Body of pancreas (tissue), 4 donors: ENCODE data around the gene OTOGL. TPM values are rescaled to one million over a fixed set of nuclear protein-coding genes. Genes with fewer than 3 reads are reported as not detected.

Experiments
- ATAC-seq: fragments of 150-250 bp; one replicate; pipeline ENCODE4 v1.9.1; 2016
- DNase-seq, 4 donors: peaks; one replicate each; pipeline ENCODE4 v3.0.0-alpha.2; 2019
- H3K27ac ChIP-seq, 4 donors: fragments of 200-600 bp; sonication (generic); 1 replicate in 3 of 4; 2 replicates in 1 of 4; pipeline versions ENCODE4 v1.5.1 to v1.6.1; 2016 to 2019; ENCODE audit warnings: mild to moderate bottlenecking in 1 of 4, mixed read lengths in 1 of 4, moderate library complexity in 1 of 4
- H3K27me3 ChIP-seq, 2 donors: fragments of 200-600 bp; sonication (generic); one replicate each; pipeline ENCODE4 v1.6.0; 2016; ENCODE audit warnings: mild to moderate bottlenecking in 1 of 2
- H3K36me3 ChIP-seq, 2 donors: fragments of 200-600 bp; sonication (generic); replicated peaks in 1 of 2; 2 replicates each; pipeline ENCODE4 v1.5.1; 2016; ENCODE audit warnings: low read depth in 2 of 2; ENCODE audit not compliant: insufficient read depth in 1 of 2
- H3K4me1 ChIP-seq: fragments of 200-600 bp; sonication (generic); one replicate; pipeline ENCODE4 v1.6.0; 2016
- H3K4me3 ChIP-seq, 2 donors: fragments of 200-600 bp; sonication (generic); 1 replicate in 1 of 2; 2 replicates in 1 of 2; pipeline ENCODE4 v1.5.1; 2016 to 2019
- H3K9me3 ChIP-seq, 3 donors: fragments of 200-600 bp; sonication (generic); 1 replicate in 2 of 3; 2 replicates in 1 of 3; pipeline ENCODE4 v1.5.1; 2016
- POLR2A ChIP-seq, 3 donors: fragments of 450-650 bp; IDR thresholded peaks; one replicate each; pipeline ENCODE4 v1.6.1; 2016; ENCODE audit warnings: antibody characterized with exemption in 3 of 3, mild to moderate bottlenecking in 2 of 3
- WGBS, 2 donors: methylation state at CpG; one replicate each; pipeline ENCODE4 v1.1.5; 2017; 5-methylcytosine and 5-hydroxymethylcytosine counted together
- intact Hi-C: fragments of 100-400 bp; cut with DNase I; formaldehyde crosslinking; loops from one replicate; pipeline ENCODE4 v1.15.1; 2023
- total RNA-seq, 2 donors: library from RNA; depleted of rRNA; stranded (reverse); fragments of >200 nt; gene quantifications; one replicate each; pipeline ENCODE4 v1.1.0, GENCODE V29; 2016
- TF ChIP-seq, protein P1 (sequence below), 7 experiments: fragments of 450-650 bp in 4 of 7; fragments of 200-600 bp in 3 of 7; sonication (generic) in 3 of 7; IDR thresholded peaks; one replicate each; pipeline ENCODE4 v1.5.1; 2016 to 2019; ENCODE audit warnings: antibody characterized with exemption in 7 of 7

The OTOGL gene
- total RNA-seq, 2 donors from 2014 or later, result 0.26 to 0.33 TPM

DNA sequence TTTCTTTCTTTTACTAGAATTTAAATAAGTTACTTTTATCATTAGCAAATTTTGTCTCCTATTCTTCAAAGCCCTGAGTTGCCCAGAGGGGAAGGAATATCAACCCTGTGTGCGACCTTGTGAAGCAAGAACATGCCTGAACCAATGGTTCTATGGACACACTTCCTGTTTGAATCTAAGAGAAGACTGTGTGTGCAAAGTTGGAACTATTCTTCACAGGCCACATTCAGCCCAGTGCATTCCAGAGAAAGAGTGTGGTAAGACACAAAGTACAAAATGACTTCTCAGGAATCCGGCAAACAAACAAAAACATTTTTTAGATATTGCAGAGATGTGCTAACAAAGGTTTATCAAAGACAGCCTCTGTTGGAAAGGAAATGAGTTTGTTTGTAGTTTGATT is 253.9 kb downstream of the OTOGL start:
- Histone ChIP-seq H3K27me3 (no peaks in the 10 kb centered on the region), H3K4me3 (no peak overlapping the region), H3K4me1 (no peaks in the 10 kb centered on the region), H3K9me3 (no peaks in the 10 kb centered on the region), H3K36me3 (no peaks in the 10 kb centered on the region), H3K27ac (no peak overlapping the region)
- ATAC-seq (no peak), DNase-seq (no peak)
- intact Hi-C loops, result no loop called here
- TF ChIP-seq, protein P1, sequence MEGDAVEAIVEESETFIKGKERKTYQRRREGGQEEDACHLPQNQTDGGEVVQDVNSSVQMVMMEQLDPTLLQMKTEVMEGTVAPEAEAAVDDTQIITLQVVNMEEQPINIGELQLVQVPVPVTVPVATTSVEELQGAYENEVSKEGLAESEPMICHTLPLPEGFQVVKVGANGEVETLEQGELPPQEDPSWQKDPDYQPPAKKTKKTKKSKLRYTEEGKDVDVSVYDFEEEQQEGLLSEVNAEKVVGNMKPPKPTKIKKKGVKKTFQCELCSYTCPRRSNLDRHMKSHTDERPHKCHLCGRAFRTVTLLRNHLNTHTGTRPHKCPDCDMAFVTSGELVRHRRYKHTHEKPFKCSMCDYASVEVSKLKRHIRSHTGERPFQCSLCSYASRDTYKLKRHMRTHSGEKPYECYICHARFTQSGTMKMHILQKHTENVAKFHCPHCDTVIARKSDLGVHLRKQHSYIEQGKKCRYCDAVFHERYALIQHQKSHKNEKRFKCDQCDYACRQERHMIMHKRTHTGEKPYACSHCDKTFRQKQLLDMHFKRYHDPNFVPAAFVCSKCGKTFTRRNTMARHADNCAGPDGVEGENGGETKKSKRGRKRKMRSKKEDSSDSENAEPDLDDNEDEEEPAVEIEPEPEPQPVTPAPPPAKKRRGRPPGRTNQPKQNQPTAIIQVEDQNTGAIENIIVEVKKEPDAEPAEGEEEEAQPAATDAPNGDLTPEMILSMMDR (IDR thresholded peaks at IDR 0.05), result no peak
- TF ChIP-seq POLR2A (IDR thresholded peaks at IDR 0.05), result no peak
- 75 to 81% methylated on average over 2 of the region's 2 CpGs for WGBS, 2 donors

DNA sequence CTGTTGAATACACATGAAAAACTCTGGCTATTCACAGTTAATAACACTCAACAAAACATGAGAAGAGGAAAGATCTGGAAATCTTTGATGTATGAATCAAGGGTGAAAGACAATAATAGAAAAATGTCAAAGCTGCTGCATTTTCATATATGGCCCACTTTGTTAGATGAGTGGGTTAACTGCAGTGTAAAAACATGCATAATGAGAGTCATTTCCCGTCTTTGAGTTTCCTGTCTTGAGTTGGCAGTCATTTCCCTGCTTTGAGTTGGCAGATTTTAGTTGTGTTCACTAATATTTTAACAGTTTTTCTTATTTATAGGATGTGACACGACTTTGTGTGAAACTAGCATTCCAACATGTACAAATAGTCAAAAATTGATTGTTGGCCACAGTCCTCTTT is 256.8 kb downstream of the OTOGL start:
- Histone ChIP-seq H3K9me3 (no peaks in the 10 kb centered on the region), H3K36me3 (no peaks in the 10 kb centered on the region), H3K4me1 (no peaks in the 10 kb centered on the region), H3K27me3 (no peaks in the 10 kb centered on the region), H3K27ac (no peak overlapping the region), H3K4me3 (no peak overlapping the region)
- DNase-seq (no peak), ATAC-seq (no peak)
- TF ChIP-seq POLR2A (IDR thresholded peaks at IDR 0.05), result no peak
- TF ChIP-seq, protein P1 (IDR thresholded peaks at IDR 0.05), result no peak
- 3 to 7% methylated on average over 2 of the region's 2 CpGs for WGBS, 2 donors
- intact Hi-C loops, result no loop called here

DNA sequence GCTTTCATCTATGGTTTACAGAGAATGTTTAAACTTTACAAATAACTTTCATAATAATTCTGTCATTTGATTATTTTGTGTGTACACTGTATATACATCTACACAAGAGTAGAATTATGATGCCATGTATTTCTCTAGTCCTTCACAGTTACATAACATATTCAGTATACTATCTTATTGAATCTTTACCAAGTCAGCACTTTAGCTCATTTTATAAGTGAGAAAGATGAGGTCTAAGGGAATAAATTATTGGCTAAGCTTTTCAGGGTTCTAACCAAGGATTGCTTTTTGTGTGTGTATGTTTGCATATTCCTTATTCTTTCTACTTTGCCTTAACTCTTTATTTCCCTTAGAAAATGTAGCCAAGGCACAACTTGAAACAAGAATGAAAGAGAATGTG is 260.4 kb downstream of the OTOGL start:
- no peak overlapping the region for H3K4me3 ChIP-seq
- H3K27ac ChIP-seq, result no peak overlapping the region
- no peaks in the 10 kb centered on the region for H3K36me3 ChIP-seq
- DNase-seq, result no peak
- no peaks in the 10 kb centered on the region for H3K9me3 ChIP-seq
- H3K4me1 ChIP-seq, result no peaks in the 10 kb centered on the region
- TF ChIP-seq, protein P1 (IDR thresholded peaks at IDR 0.05), result no peak
- TF ChIP-seq POLR2A (IDR thresholded peaks at IDR 0.05), result no peak
- H3K27me3 ChIP-seq, result no peaks in the 10 kb centered on the region
- no peak for ATAC-seq
- intact Hi-C loops, result no loop called here

DNA sequence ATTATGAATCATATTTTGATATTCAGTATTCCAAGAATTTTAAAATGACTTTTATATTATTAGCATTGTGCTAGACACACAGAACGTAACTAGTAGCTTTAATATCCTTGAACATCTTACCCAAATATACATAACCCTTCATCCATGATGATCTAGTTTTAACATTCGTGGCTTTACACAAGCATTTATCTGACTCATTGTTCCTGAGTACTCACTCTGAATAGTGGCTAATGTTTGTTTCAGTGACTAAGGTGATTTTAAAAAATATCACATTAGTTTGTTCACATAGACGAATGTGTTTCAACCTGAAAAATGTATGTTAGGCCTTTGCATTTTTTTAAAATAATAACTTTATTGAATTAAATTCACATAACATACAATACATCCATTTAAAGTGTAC is 264.7 kb downstream of the OTOGL start:
- Histone ChIP-seq H3K27ac (no peak overlapping the region), H3K27me3 (no peaks in the 10 kb centered on the region), H3K4me3 (no peak overlapping the region), H3K4me1 (no peaks in the 10 kb centered on the region), H3K36me3 (no peaks in the 10 kb centered on the region), H3K9me3 (no peaks in the 10 kb centered on the region)
- no peak for DNase-seq
- 51 to 64% methylated on average over 3 of the region's 3 CpGs for WGBS, 2 donors
- ATAC-seq, result no peak
- intact Hi-C loops, result no loop called here
- no peak for TF ChIP-seq POLR2A (IDR thresholded peaks at IDR 0.05)
- TF ChIP-seq, protein P1 (IDR thresholded peaks at IDR 0.05), result no peak

DNA sequence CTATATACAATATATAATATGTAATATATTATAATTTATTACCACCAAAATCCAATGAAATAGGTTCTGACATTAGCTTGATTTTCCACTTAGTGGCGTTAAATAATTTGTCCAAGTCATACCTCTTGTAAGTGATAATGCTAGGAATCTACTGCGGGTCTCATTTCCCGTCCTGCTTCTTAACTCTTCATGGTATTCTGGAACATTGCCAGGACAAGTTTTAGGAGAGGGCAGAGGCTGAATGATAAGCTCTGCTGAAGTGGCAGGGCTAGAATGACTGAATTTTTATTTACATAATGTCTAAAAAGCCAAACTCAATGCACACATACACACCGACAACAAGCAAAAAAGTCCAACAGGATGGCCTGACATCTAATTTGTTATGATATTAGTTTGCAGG is 274.3 kb downstream of the OTOGL start:
- intact Hi-C loops, result no loop called here
- ATAC-seq, result no peak
- Histone ChIP-seq H3K27ac (no peak overlapping the region), H3K27me3 (no peaks in the 10 kb centered on the region), H3K9me3 (no peaks in the 10 kb centered on the region), H3K4me1 (no peaks in the 10 kb centered on the region), H3K4me3 (no peak overlapping the region), H3K36me3 (no peaks in the 10 kb centered on the region)
- no peak for TF ChIP-seq POLR2A (IDR thresholded peaks at IDR 0.05)
- TF ChIP-seq, protein P1 (IDR thresholded peaks at IDR 0.05), result no peak
- 36 to 42% methylated on average over 4 of the region's 4 CpGs for WGBS, 2 donors
- DNase-seq, result no peak
